Astrocyte (in vitro differentiated cells and primary cell): ENCODE measurements around the gene MT1X.

Source experiments
- CTCF ChIP-seq: IDR thresholded peaks from 2 replicates; pipeline ENCODE4 v1.5.1; 2011; ENCODE audit warnings: low read depth, mild to moderate bottlenecking, inconsistent platforms, low read length, moderate library complexity; ENCODE audit not compliant: insufficient read depth
- EZH2 ChIP-seq: IDR thresholded peaks from 2 replicates; pipeline ENCODE4 v1.6.1; 2012; ENCODE audit warnings: mild to moderate bottlenecking, low read length, inconsistent platforms; ENCODE audit not compliant: insufficient read depth

GRCh38 chr16:56651586-56651985, 30.7 kb upstream of the MT1X start, which contains the start of gene MT1B:
- TF ChIP-seq CTCF (no peak), EZH2 (no peak)
